Calu3 (cell line): ENCODE results near the gene ESRRB. TPM values are rescaled to one million over a fixed set of nuclear protein-coding genes. Genes with fewer than 3 reads are reported as not detected.

Experiments
- BruUV-seq: library from RNA; stranded (reverse); fragments of 400-500 nt; replicated peaks from 2 replicates; lab custom pipeline; 2021; lab: Mats Ljungman, UMichigan
- CTCF ChIA-PET: fragments of 300-600 bp; sonication (Branson Sonifier 250); formaldehyde crosslinking; loops from one replicate; lab custom pipeline; 2022; ENCODE audit warnings: antibody characterized with exemption; lab: Charles Lee
- DNase-seq: peaks from one replicate; pipeline ENCODE4 v3.0.0; 2022
- H3K27ac Mint-ChIP-seq: one replicate; pipeline ENCODE4 v1.8.0; 2022; ENCODE audit warnings: mixed read lengths; ENCODE audit not compliant: unreplicated experiment
- H3K27me3 Mint-ChIP-seq: one replicate; pipeline ENCODE4 v1.8.0; 2022; ENCODE audit warnings: mixed read lengths; ENCODE audit not compliant: unreplicated experiment
- H3K36me3 Mint-ChIP-seq: one replicate; pipeline ENCODE4 v1.8.0; 2022; ENCODE audit warnings: mild to moderate bottlenecking, moderate library complexity, mixed read lengths; ENCODE audit not compliant: insufficient read depth, unreplicated experiment
- H3K4me1 Mint-ChIP-seq: one replicate; pipeline ENCODE4 v1.8.0; 2022; ENCODE audit warnings: mild to moderate bottlenecking, low read depth, mixed read lengths; ENCODE audit not compliant: unreplicated experiment
- H3K4me3 Mint-ChIP-seq: one replicate; pipeline ENCODE4 v1.8.0; 2022; ENCODE audit warnings: mild to moderate bottlenecking, low read depth, moderate library complexity, mixed read lengths; ENCODE audit not compliant: unreplicated experiment
- H3K9me3 Mint-ChIP-seq: one replicate; pipeline ENCODE4 v1.8.0; 2022; ENCODE audit warnings: low read depth, mixed read lengths; ENCODE audit not compliant: unreplicated experiment
- CTCF ChIP-seq: fragments of 200-600 bp; IDR thresholded peaks from one replicate; pipeline ENCODE4 v1.8.0; 2022; ENCODE audit warnings: antibody characterized with exemption; ENCODE audit not compliant: unreplicated experiment
- intact Hi-C: fragments of 100-400 bp; cut with micrococcal nuclease; formaldehyde crosslinking; loops from one replicate; pipeline ENCODE4 v1.10.0; 2022; ENCODE audit not compliant: unreplicated experiment
- total RNA-seq: library from RNA; stranded (reverse); gene quantifications from 2 replicates; pipeline ENCODE4 v1.2.3, GENCODE V29; 2022

Gene ESRRB
- total RNA-seq, 1 experiment from 2014 or later, result 0.21 TPM

DNA sequence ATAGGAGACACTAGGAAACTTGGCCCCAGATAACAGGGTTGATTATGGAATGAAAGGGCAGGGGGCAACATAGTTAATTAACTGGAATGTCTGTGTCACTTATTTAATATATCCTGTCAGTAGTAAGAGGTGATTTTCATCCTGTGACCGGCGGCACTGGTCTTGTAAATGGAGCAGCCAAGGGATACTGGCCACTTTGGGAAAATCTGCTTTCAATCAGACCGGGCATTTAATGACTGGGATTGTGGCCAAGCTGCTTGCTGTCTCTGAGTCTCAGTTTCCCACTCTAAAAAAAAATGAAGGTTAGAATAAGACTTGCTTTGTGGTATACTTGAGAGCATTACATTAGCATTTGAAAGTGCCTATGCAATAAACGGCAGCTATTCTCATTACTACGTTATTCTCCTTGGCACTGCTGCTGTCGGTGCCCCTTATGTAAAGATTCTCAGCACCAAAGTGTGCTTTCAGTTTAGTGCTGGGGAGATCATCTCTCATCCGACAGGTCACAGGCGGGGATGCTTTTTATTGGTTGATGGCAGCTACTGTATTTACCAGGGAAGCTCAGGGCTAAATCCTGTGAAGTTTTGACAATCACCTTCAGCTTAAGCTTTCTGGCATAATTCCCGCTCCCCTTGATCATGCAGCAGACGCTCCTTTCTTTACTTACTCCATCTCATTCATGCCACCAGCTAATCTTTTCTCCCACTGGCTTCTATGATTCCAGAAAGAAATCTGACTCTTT, 162.1 kb downstream of the ESRRB start:
- Mint-ChIP-seq H3K4me1 (no peaks in the 10 kb centered on the region), H3K27me3 (peaks cover 41% of the 10 kb centered on the region), H3K4me3 (no peak overlapping the region), H3K9me3 (no peaks in the 10 kb centered on the region), H3K36me3 (no peaks in the 10 kb centered on the region), H3K27ac (no peak overlapping the region)
- no peak for DNase-seq
- no TSS peak for BruUV-seq
- intact Hi-C loops, result no loop called here
- no peak for TF ChIP-seq CTCF
- CTCF ChIA-PET, result no interaction called here

DNA sequence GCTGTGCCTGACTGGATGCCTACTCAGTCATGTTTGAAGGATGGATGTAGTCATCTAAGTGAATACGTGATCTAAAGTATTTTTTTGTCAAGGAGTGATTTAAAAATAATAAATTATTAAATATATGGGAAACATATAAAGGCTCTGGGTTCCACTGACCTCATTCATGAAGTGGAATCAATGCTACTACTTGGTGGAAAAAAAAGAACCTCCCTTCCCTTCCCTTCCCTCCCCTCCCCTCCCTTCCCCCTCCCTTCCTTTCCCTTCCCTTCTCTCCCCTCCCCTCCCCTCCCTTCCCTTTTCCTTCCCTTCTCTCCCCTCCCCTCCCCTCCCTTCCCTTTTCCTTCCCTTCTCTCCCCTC, 162.7 kb downstream of the ESRRB start:
- intact Hi-C loops, result no loop called here
- H3K4me3 Mint-ChIP-seq, result no peak overlapping the region
- no peak for DNase-seq
- H3K36me3 Mint-ChIP-seq, result no peaks in the 10 kb centered on the region
- CTCF ChIA-PET, result no interaction called here
- H3K4me1 Mint-ChIP-seq, result no peaks in the 10 kb centered on the region
- H3K27me3 Mint-ChIP-seq, result peaks cover 35% of the 10 kb centered on the region
- BruUV-seq, result no TSS peak
- no peak for TF ChIP-seq CTCF
- no peaks in the 10 kb centered on the region for H3K9me3 Mint-ChIP-seq
- no peak overlapping the region for H3K27ac Mint-ChIP-seq

- intact Hi-C loops, result no loop called here
- TF ChIP-seq CTCF, result no peak
- H3K27ac Mint-ChIP-seq, result no peak overlapping the region
These were observed 163.2 kb downstream of the ESRRB start for GRCh38 chr14:76539130-76539529.

DNA sequence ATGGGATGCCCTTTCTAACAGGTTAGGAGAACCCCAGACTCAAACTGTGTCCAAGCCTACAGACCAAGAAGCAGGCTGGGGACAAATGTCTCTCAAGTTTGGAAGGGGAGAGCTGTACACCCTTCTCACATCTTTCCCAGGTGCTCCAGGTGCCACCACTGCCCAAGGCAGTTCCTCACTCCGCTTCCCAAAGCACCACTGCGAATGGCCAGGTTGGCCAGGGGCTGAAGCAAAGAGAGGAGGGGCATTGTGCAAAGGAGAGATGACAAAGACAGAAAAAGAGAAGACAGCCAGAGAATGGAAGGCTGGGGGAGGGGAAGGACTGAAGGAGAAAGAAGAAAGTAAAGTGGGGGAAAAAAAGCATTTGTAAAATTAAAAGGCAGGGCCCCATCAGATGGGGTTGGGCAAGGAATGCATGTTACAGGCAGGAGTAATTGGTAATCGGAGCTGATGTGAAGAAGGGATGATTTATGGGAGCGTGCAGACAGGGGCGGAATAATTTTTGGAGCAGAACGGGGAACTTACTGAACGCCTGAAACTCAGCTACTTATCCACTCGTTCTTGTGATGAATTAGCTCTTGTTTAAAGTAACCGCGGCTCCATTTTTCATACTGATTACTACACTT, 165.8 kb downstream of the ESRRB start:
- CTCF ChIA-PET, result interaction anchor here (1.4 kb wide), 1 partner anchor 10 kb away, joined by 3 read pairs; no protein-coding TSS in a partner anchor
- no TSS peak for BruUV-seq
- H3K36me3 Mint-ChIP-seq, result no peaks in the 10 kb centered on the region
- intact Hi-C loops, result no loop called here
- no peaks in the 10 kb centered on the region for H3K4me1 Mint-ChIP-seq
- peaks cover 46% of the 10 kb centered on the region for H3K27me3 Mint-ChIP-seq
- TF ChIP-seq CTCF, result no peak
- no peak overlapping the region for H3K27ac Mint-ChIP-seq
- no peak overlapping the region for H3K4me3 Mint-ChIP-seq
- DNase-seq, result no peak
- no peaks in the 10 kb centered on the region for H3K9me3 Mint-ChIP-seq

More at GRCh38 chr14:76539130-76539529, 163.2 kb downstream of the ESRRB start:
- no peaks in the 10 kb centered on the region for H3K4me1 Mint-ChIP-seq
- peaks cover 35% of the 10 kb centered on the region for H3K27me3 Mint-ChIP-seq
- no peak overlapping the region for H3K4me3 Mint-ChIP-seq
- no TSS peak for BruUV-seq
- CTCF ChIA-PET, result no interaction called here
- no peak for DNase-seq
- no peaks in the 10 kb centered on the region for H3K36me3 Mint-ChIP-seq
- H3K9me3 Mint-ChIP-seq, result no peaks in the 10 kb centered on the region
